ENCODE data around the gene MPIG6B. TPM values are rescaled to one million over a fixed set of nuclear protein-coding genes. Genes with fewer than 3 reads are reported as not detected.

The MPIG6B gene
- total and polyA plus RNA-seq, 7 experiments from 2014 or later, result 0.12 to 4.7 (median 0.64) TPM

DNA sequence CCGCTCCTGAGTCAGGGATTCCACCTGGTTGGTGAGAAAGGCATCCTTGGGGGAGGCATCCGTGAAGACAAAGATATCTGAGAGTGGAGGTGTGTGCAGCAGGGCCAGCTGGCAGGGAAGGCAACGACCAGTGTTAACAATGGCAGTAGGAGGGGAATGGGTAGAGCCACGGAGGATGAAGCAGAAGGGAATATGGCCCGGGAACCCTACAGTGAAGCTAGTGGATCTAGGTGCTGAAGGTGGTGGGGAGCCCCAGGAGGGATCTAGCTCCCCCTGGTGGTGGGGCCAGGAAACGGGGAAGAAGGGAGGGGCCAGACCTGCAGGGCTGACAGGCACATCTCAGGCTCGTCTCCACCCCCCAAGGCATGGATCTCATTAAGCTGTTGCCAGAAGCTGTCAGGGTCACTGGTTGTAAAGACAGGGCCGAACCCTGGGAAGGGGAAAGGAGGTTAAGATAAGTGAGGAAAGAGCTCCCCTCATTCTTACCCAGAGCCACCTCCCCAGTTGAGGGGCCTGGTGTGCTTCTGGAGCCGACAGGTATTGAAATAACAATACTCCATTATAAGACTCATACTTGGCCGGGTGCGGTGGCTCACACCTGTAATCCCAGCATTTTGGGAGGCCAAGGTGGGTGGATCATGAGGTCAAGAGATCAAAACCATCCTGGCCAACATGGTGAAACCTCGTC is 46.7 kb downstream of the MPIG6B start:
- H3K36me3 ChIP-seq (ENCODE audit: control insufficient read depth in 2 of 3, insufficient read depth in 3 of 3, low read length in 3 of 3), result no peaks in the 10 kb centered on the region
- no peaks in the 10 kb centered on the region for H3K27me3 ChIP-seq (ENCODE audit: control insufficient read depth in 2 of 2, insufficient read depth in 2 of 2, low read length in 2 of 2)
- Mint-ChIP-seq H3K27me3 (no peaks in the 10 kb centered on the region), H3K36me3 (peaks cover 0 to 16% (median 0%) of the 10 kb centered on the region in 5 donors), H3K4me1 (peaks cover 4 to 38% (median 34%) of the 10 kb centered on the region in 7 donors), H3K9me3 (peaks cover 0 to 5% (median 0%) of the 10 kb centered on the region in 11 donors), H3K27ac (peak overlapping the region in 4 of 9 donors; percentile 6 to 68 (median 38)), H3K4me3 (peak overlapping the region in 3 of 10 donors; percentile 2 to 45 (median 7))
- peak; percentile 56 to 85 (median 71) for DNase-seq
- ATAC-seq, result peak; percentile 89
- H3K27ac ChIP-seq (ENCODE audit: low read depth, low read length), result no peak overlapping the region
- ChIA-PET POLR2A (interaction anchor here (0.9 to 1.9 kb wide), 3 partner anchors 22 to 190 kb away, joined by 3 to 6 read pairs (median 3); partner anchors contain the start of genes SKIC2 and VARS1), CTCF (interaction anchor here (0.6 to 2.2 kb wide), 11 partner anchors 9 to 58 kb away, joined by 3 to 16 read pairs (median 5); partner anchors contain the start of genes CLIC1, DDAH2, HSPA1B and LSM2)
- intact Hi-C loops (cut with micrococcal nuclease), result loop anchor here (1.0 to 2.0 kb wide), 5 partner anchors 28 to 89 kb away; partner anchors contain the start of genes DDAH2 (in 1 of the 2) and LY6G5C (in 1 of the 2)
- no peak overlapping the region for H3K4me3 ChIP-seq (ENCODE audit: low read length)
- H3K9me3 ChIP-seq (ENCODE audit: control insufficient read depth in 2 of 3, low read length in 3 of 3), result no peaks in the 10 kb centered on the region
- peaks cover 23 to 27% of the 10 kb centered on the region in 2 donors for H3K4me1 ChIP-seq (ENCODE audit: control insufficient read depth in 2 of 2, insufficient read depth in 2 of 2, low read length in 2 of 2)

DNA sequence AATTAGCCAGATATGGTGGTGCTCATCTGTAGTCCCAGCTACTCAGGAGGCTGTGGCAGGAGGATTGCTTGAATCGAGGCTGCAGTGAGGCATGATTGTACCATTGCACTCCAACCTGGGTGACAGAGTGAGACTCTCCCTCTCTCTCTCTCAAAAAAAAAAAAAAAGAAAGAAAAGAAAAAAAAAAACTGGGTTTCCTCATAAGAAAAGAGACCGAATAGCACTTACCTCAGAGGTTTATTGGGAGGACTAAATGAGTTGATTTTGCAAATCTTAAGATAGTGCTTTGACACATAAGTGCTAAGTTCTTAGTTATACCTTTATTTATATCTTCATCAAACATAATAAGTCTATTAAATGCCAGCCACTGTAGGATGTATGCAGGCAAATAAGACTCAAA is 47.7 kb downstream of the MPIG6B start:
- H3K4me1 Mint-ChIP-seq, result peaks cover 4 to 47% (median 36%) of the 10 kb centered on the region in 7 donors
- DNase-seq, result peak in 1 of 9 donors; percentile 7
- no peaks in the 10 kb centered on the region for H3K9me3 ChIP-seq (ENCODE audit: control insufficient read depth in 2 of 3, low read length in 3 of 3)
- POLR2A ChIA-PET, result interaction anchor here (0.6 to 1.7 kb wide), 8 partner anchors 23 to 985 kb away, joined by 3 to 6 read pairs (median 3); partner anchors contain the start of genes HSPA1A, HSPA1L and SKIC2
- no peak overlapping the region for H3K27ac ChIP-seq (ENCODE audit: low read depth, low read length)
- H3K27me3 ChIP-seq (ENCODE audit: control insufficient read depth in 2 of 2, insufficient read depth in 2 of 2, low read length in 2 of 2), result no peaks in the 10 kb centered on the region
- peaks cover 23 to 27% of the 10 kb centered on the region in 2 donors for H3K4me1 ChIP-seq (ENCODE audit: control insufficient read depth in 2 of 2, insufficient read depth in 2 of 2, low read length in 2 of 2)
- ATAC-seq, result no peak
- H3K27me3 Mint-ChIP-seq, result no peaks in the 10 kb centered on the region
- CTCF ChIA-PET, result interaction anchor here (1.0 to 1.8 kb wide), 4 partner anchors 32 to 57 kb away, joined by 3 to 16 read pairs (median 6); partner anchors contain the start of genes DDAH2, HSPA1B, LSM2 and MSH5
- peaks cover 0 to 5% (median 0%) of the 10 kb centered on the region in 11 donors for H3K9me3 Mint-ChIP-seq
- H3K27ac Mint-ChIP-seq, result peak overlapping the region in 2 of 9 donors; percentile 19 to 74
- no peak overlapping the region for H3K4me3 ChIP-seq (ENCODE audit: low read length)
- peaks cover 0 to 15% (median 0%) of the 10 kb centered on the region in 5 donors for H3K36me3 Mint-ChIP-seq
- no peaks in the 10 kb centered on the region for H3K36me3 ChIP-seq (ENCODE audit: control insufficient read depth in 2 of 3, insufficient read depth in 3 of 3, low read length in 3 of 3)
- intact Hi-C loops (cut with micrococcal nuclease), result loop anchor here in 1 of 2 donors (1.0 kb wide), 1 partner anchor 29 kb away; no protein-coding TSS in a partner anchor
- peak overlapping the region in 4 of 10 donors; percentile 6 to 42 (median 24) for H3K4me3 Mint-ChIP-seq

GRCh38 chr6:31771992-31772358 is 48.8 kb downstream of the MPIG6B start:
- Mint-ChIP-seq H3K4me1 (peaks cover 9 to 55% (median 42%) of the 10 kb centered on the region in 7 donors), H3K27ac (peak overlapping the region in 7 of 9 donors; percentile 31 to 86 (median 71))

DNA sequence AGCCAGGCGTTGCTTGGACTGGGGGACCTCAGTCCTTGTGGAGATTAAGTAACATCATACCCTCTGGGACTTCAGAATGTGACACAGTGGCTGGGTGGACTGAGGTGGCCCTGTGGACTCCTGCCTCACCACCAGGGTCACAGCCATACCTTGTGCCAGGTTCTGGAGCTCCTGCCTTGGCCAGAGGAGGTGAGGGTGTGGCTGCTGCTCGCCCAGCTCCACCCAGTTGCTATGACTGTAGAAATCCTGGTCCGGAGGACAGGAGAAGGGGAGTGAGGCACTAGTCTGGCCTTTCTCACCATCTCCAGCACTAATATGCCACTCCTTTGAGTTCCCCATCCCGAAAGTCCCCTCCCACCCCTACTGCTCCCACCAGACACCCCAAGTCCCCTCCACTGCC is 52.0 kb downstream of the MPIG6B start:
- Mint-ChIP-seq H3K9me3 (peaks cover 0 to 4% (median 0%) of the 10 kb centered on the region in 11 donors), H3K36me3 (peaks cover 0 to 13% (median 1%) of the 10 kb centered on the region in 5 donors), H3K4me1 (peaks cover 5 to 49% (median 46%) of the 10 kb centered on the region in 7 donors), H3K27me3 (no peaks in the 10 kb centered on the region), H3K27ac (peak overlapping the region in 1 of 9 donors; percentile 77), H3K4me3 (peak overlapping the region in 1 of 10 donors; percentile 14)
- ATAC-seq (no peak), DNase-seq (no peak)
- intact Hi-C loops (cut with micrococcal nuclease), result no loop called here
- Histone ChIP-seq H3K4me3 (ENCODE audit: low read length) (no peak overlapping the region), H3K4me1 (ENCODE audit: control insufficient read depth in 2 of 2, insufficient read depth in 2 of 2, low read length in 2 of 2) (peaks cover 37 to 41% of the 10 kb centered on the region in 2 donors), H3K27ac (ENCODE audit: low read depth, low read length) (no peak overlapping the region), H3K36me3 (ENCODE audit: control insufficient read depth in 2 of 3, insufficient read depth in 3 of 3, low read length in 3 of 3) (peaks cover 0 to 25% (median 4%) of the 10 kb centered on the region in 3 experiments), H3K9me3 (ENCODE audit: control insufficient read depth in 2 of 3, low read length in 3 of 3) (no peaks in the 10 kb centered on the region), H3K27me3 (ENCODE audit: control insufficient read depth in 2 of 2, insufficient read depth in 2 of 2, low read length in 2 of 2) (no peaks in the 10 kb centered on the region)
- ChIA-PET POLR2A (no interaction called here), CTCF (interaction anchor here (1.2 to 2.1 kb wide), 2 partner anchors 11 to 45 kb away, joined by 3 to 9 read pairs; no protein-coding TSS in a partner anchor)

More at GRCh38 chr6:31771992-31772358, 48.8 kb downstream of the MPIG6B start:
- Histone ChIP-seq H3K9me3 (ENCODE audit: control insufficient read depth in 2 of 3, low read length in 3 of 3) (no peaks in the 10 kb centered on the region), H3K36me3 (ENCODE audit: control insufficient read depth in 2 of 3, insufficient read depth in 3 of 3, low read length in 3 of 3) (no peaks in the 10 kb centered on the region), H3K27ac (ENCODE audit: low read depth, low read length) (no peak overlapping the region), H3K4me1 (ENCODE audit: control insufficient read depth in 2 of 2, insufficient read depth in 2 of 2, low read length in 2 of 2) (peaks cover 30 to 38% of the 10 kb centered on the region in 2 donors), H3K27me3 (ENCODE audit: control insufficient read depth in 2 of 2, insufficient read depth in 2 of 2, low read length in 2 of 2) (no peaks in the 10 kb centered on the region), H3K4me3 (ENCODE audit: low read length) (no peak overlapping the region)
- peak overlapping the region in 9 of 10 donors; percentile 56 to 80 (median 71) for H3K4me3 Mint-ChIP-seq
- CTCF ChIA-PET, result interaction anchor here (0.6 to 1.5 kb wide), 3 partner anchors 14 to 732 kb away, joined by 4 to 5 read pairs (median 4); partner anchors contain the start of gene MSH5
- intact Hi-C loops (cut with micrococcal nuclease), result loop anchor here (1.0 to 2.0 kb wide), 2 partner anchors 23 to 45 kb away; partner anchors contain the start of gene VARS1 (in 2 of the 2)
- POLR2A ChIA-PET, result interaction anchor here (0.5 to 1.7 kb wide), 5 partner anchors 24 to 53 kb away, joined by 3 to 6 read pairs (median 6); partner anchors contain the start of genes HSPA1A and HSPA1L
- peaks cover 0 to 15% (median 0%) of the 10 kb centered on the region in 5 donors for H3K36me3 Mint-ChIP-seq
- no peaks in the 10 kb centered on the region for H3K27me3 Mint-ChIP-seq
- peaks cover 0 to 5% (median 0%) of the 10 kb centered on the region in 11 donors for H3K9me3 Mint-ChIP-seq
- DNase-seq (peak in 1 of 9 donors; percentile 51), ATAC-seq (no peak)

DNA sequence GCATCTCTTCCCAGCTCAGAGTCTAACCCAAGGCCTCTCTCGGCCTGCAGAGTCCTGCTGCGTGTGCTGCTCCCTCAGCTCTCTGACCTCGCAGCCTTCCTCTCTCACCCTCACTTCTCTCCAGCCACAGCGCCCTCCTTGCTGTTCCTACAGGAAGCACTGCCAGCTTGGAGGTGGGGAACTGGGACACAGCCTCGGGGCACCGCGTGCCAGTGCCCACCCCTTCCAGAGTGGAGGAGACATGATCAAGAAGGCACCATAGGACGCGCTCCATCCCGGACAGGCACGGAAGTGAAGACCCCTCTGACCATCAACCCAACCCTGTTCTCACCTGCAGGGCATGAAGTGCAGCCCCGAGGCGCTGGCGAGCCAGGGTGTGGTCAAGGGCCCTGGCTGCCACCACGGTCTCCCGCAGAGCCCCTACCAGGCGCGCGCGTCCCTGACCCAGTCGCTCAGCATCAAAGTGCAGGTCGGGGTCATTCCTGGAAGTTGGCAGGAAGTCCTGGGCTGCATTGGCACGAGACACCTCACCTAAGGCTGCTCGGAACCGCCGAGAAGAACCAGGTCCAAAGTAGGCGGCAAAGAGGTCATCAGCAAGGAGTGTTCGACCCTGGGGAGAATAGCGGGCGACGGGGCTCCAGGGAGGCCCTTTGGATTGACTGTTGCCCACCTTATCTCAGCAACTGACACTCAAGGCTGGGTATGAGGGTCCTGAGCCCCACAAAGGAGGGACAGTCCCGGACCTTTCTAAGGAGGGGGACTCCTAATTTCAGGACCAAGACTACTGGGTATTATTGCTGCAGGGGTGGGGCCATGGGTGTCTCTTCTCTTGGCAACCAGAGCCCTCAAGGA is 52.7 kb downstream of the MPIG6B start:
- no peak overlapping the region for H3K4me3 ChIP-seq (ENCODE audit: low read length)
- ChIA-PET POLR2A (interaction anchor here (0.5 kb wide), 1 partner anchor 12 kb away, joined by 3 read pairs; no protein-coding TSS in a partner anchor), CTCF (interaction anchor here (1.2 kb wide), 1 partner anchor 11 kb away, joined by 3 read pairs; no protein-coding TSS in a partner anchor)
- DNase-seq (no peak), ATAC-seq (no peak)
- no peaks in the 10 kb centered on the region for H3K9me3 ChIP-seq (ENCODE audit: control insufficient read depth in 2 of 3, low read length in 3 of 3)
- Mint-ChIP-seq H3K4me1 (peaks cover 5 to 48% (median 43%) of the 10 kb centered on the region in 7 donors), H3K27ac (peak overlapping the region in 3 of 9 donors; percentile 5 to 83 (median 51)), H3K9me3 (peaks cover 0 to 4% (median 0%) of the 10 kb centered on the region in 11 donors), H3K36me3 (peaks cover 0 to 18% (median 4%) of the 10 kb centered on the region in 5 donors), H3K27me3 (no peaks in the 10 kb centered on the region), H3K4me3 (peak overlapping the region in 4 of 10 donors; percentile 42 to 65 (median 52))
- no peaks in the 10 kb centered on the region for H3K27me3 ChIP-seq (ENCODE audit: control insufficient read depth in 2 of 2, insufficient read depth in 2 of 2, low read length in 2 of 2)
- peaks cover 0 to 31% (median 4%) of the 10 kb centered on the region in 3 experiments for H3K36me3 ChIP-seq (ENCODE audit: control insufficient read depth in 2 of 3, insufficient read depth in 3 of 3, low read length in 3 of 3)
- H3K27ac ChIP-seq (ENCODE audit: low read depth, low read length), result no peak overlapping the region
- intact Hi-C loops (cut with micrococcal nuclease), result loop anchor here in 1 of 2 donors (2.0 kb wide), 1 partner anchor 37 kb away; no protein-coding TSS in a partner anchor
- peaks cover 37 to 38% of the 10 kb centered on the region in 2 donors for H3K4me1 ChIP-seq (ENCODE audit: control insufficient read depth in 2 of 2, insufficient read depth in 2 of 2, low read length in 2 of 2)

Measured in naive thymus-derived CD4-positive, alpha-beta T cell (primary cell).